VCaP (cell line): ENCODE results near the gene UPK3A.
A peak's percentile ranks its signal among the peaks of the same experiment; 100 is the strongest.

Experiments used
- H3K27ac ChIP-seq: fragments of 450-650 bp; 2 replicates; pipeline ENCODE4 v1.5.1; 2017
- CTCF ChIP-seq: fragments of 450-650 bp; conservative IDR thresholded peaks from 2 replicates; pipeline ENCODE4 v1.5.1; 2017; ENCODE audit warnings: mild to moderate bottlenecking, moderate library complexity

The UPK3A gene

DNA sequence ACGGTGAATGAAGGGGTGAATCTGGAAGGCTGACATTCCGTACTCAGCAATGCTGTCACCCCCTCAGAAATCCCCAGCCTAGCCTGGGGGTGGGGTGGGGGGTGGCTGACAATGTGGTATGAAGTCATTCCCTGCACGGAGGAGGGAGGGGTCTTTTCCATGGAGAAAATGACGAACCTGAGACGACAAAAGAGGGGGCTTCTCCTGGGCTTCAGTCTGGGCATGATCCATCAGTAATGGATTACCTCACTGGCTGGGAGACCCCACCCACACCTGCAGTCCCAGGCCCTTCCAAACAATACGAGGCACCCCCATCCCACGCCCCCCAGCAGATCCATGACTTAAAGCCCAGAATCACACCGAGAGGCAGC lies 45.1 kb upstream of the UPK3A start:
- H3K27ac ChIP-seq: peak overlapping the region; percentile 65; the same call in 1 of the 2 replicates
- no peak for TF ChIP-seq CTCF

- TF ChIP-seq CTCF: no peak
- H3K27ac ChIP-seq: peak overlapping the region; percentile 65; the same call in 1 of the 2 replicates
Observed at GRCh38 chr22:45240104-45240809, 44.5 kb upstream of the UPK3A start.

DNA sequence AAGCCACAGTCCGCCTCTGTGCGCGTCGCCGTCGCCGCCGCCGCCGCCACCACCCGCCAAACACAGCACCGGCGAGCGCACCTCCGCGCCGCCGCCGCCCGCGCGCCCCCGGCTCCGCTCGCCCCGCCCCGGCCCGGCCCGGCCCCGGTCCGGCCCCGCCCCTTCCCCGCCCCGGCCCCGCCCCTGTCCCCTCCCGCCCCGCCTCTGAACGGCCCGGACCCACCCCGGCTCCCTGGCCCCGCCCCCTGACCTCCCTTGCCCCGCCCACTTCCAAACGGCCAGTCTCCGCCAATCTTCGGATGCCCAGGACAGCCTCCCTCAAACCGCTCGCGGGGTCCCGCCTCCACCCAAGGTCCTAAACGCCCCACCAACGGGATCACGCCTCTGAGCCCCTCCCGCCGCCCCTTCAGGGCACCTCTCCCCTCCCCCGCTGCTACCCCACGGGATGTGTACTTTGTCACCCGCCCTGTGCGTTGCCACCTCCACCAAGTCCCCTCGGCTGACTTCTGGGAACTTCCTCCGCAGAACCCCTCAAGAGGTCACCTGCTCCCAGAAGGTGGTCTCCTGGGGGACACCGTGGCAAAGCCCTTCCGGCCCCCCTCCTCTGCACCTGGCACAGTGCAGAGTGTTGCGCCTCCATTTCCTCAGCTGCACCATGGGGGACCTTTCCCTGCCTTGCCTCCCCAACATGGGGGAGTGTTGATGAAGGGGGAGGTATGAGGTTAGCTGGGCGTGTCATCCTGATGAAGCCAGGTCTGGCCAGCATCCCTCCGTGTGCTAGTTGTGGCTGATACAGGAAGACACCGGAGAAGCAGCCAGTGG lies 43.7 kb upstream of the UPK3A start, which contains the start of gene KIAA0930:
KIAA0930 (minus strand) TSS at position 85 of the 822 bp plus-strand sequence. CDS start 191 bp downstream, outside the sequence.
- no peak for TF ChIP-seq CTCF
- H3K27ac ChIP-seq: peak within 1 kb of the TSS; percentile 80; the same call in 1 of the 2 replicates

DNA sequence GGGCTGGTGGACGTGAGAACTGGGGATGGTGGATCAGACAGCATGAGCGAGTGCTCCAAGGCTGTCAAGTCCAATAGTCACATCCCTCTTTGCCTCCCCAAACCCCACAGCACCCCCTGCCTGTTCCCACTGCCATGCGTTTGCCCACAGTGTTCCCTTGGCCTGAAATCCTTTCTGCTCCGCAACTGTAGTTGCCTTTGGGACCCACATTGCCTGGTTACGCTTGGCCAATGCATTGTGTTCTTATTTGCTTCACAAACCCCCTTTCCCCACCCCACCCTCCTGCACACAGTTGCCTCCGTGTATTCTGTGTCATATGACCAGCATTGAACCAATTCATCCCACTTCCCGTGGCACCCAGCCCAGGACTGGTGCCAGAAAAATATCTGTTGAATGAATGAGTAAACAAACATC lies 42.0 kb upstream of the UPK3A start:
- TF ChIP-seq CTCF: peak; percentile 19
- peak overlapping the region; percentile 80 for H3K27ac ChIP-seq

- peak overlapping the region; percentile 91 for H3K27ac ChIP-seq
Observed at GRCh38 chr22:45244916-45245315, 39.8 kb upstream of the UPK3A start.

DNA sequence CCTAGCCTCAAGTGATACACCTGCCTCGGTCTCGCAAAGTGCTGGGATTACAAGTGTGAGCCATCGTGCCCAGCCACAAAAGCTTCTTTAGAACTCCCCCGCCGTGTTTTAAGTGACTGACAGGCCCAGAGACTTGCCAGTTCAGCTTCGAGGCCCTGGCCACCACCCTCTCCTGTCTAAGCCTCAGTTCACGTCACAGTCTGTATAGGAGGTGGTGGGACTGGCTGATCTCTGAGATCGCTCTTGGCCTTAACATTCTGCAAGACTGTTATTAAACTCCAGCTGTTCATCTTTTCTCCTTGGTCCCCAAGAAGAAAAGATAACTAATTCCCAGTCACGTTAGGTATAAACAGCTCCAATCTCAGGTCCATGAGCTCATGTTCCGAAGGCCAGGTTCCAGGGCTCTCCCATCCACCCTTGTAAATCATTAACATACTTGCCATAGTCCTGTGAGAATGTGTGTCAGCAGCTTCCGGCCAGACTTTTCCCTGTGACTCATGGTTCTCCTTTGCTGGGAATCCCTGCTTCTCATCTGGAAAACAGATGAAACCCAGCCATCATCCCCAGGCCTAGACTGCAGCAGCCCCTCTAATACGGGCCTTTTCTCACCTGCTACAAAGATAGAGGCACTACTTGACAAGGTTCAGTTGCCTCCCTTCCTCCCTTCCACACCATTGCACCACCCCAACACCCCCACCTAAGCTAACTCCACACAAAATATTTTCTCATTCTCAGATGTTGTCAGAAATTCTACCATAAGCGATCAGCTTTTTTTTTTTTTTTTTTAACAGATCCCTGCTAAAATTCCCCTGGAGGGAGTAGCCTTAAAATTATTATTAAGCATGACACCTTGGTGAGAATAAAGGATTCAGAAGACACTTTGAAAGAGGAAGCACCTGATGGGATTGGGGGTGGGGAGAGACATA lies 38.4 kb upstream of the UPK3A start:
- peak overlapping the region; percentile 91 for H3K27ac ChIP-seq
- TF ChIP-seq CTCF: no peak

More at GRCh38 chr22:45244916-45245315, 39.8 kb upstream of the UPK3A start:
- TF ChIP-seq CTCF: no peak
